Measurements from ENCODE around the gene SERPINB7.

- TF ChIP-seq CTCF (IDR thresholded peaks at IDR 0.05; ENCODE audit: insufficient read depth, low read length, poor library complexity, severe bottlenecking) = no peak
- no peak for TF ChIP-seq EZH2phosphoT487 (conservative IDR thresholded peaks at IDR 0.05; ENCODE audit: low read length)
Observed at GRCh38 chr18:63808125-63808524, 32.9 kb downstream of the SERPINB7 start.
